Measurements from ENCODE around the gene CASP6.

CASP6 gene

DNA sequence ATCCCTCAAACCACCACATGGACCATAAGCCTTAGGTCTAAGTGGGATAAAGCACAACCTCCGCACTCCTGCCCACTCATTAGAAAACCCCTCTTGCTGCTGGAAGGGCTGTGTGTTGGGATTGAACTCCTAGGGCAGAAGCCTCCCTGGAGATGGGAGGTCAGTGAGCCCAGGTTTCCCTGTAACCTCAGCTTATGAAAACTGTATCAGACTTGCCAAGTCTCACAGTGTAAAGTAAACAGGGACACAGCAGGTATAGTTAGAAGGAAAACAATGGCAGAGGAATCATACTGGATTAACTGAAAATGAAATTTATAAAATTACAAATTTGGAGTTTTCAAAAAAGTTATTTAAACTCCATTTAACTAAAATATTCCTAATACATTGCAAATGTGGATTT, 29.9 kb downstream of the CASP6 start:
- H3K4me3 Mint-ChIP-seq = no peak overlapping the region
- no peaks in the 10 kb centered on the region for H3K27me3 Mint-ChIP-seq (ENCODE audit: low read depth)
- H3K27ac Mint-ChIP-seq = no peak overlapping the region
- peaks cover 30% of the 10 kb centered on the region for H3K36me3 Mint-ChIP-seq (ENCODE audit: low read depth)
- no peaks in the 10 kb centered on the region for H3K4me1 Mint-ChIP-seq
- TF ChIP-seq, protein P1, sequence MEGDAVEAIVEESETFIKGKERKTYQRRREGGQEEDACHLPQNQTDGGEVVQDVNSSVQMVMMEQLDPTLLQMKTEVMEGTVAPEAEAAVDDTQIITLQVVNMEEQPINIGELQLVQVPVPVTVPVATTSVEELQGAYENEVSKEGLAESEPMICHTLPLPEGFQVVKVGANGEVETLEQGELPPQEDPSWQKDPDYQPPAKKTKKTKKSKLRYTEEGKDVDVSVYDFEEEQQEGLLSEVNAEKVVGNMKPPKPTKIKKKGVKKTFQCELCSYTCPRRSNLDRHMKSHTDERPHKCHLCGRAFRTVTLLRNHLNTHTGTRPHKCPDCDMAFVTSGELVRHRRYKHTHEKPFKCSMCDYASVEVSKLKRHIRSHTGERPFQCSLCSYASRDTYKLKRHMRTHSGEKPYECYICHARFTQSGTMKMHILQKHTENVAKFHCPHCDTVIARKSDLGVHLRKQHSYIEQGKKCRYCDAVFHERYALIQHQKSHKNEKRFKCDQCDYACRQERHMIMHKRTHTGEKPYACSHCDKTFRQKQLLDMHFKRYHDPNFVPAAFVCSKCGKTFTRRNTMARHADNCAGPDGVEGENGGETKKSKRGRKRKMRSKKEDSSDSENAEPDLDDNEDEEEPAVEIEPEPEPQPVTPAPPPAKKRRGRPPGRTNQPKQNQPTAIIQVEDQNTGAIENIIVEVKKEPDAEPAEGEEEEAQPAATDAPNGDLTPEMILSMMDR (IDR thresholded peaks at IDR 0.05; ENCODE audit: unreplicated experiment in 3 of 3) = no peak
- H3K9me3 Mint-ChIP-seq = peaks cover 24% of the 10 kb centered on the region

- no peaks in the 10 kb centered on the region for H3K27me3 Mint-ChIP-seq (ENCODE audit: low read depth)
- TF ChIP-seq, protein P1 (IDR thresholded peaks at IDR 0.05; ENCODE audit: unreplicated experiment in 3 of 3) = no peak
- H3K9me3 Mint-ChIP-seq = peaks cover 23% of the 10 kb centered on the region
- H3K4me1 Mint-ChIP-seq = no peaks in the 10 kb centered on the region
- H3K36me3 Mint-ChIP-seq (ENCODE audit: low read depth) = peaks cover 28% of the 10 kb centered on the region
- H3K4me3 Mint-ChIP-seq = no peak overlapping the region
- no peak overlapping the region for H3K27ac Mint-ChIP-seq
These were observed 30.9 kb downstream of the CASP6 start for GRCh38 chr4:109672169-109672930.

GRCh38 chr4:109671350-109671749, 31.9 kb downstream of the CASP6 start:
- Mint-ChIP-seq H3K9me3 (peaks cover 15% of the 10 kb centered on the region), H3K36me3 (ENCODE audit: low read depth) (peaks cover 18% of the 10 kb centered on the region), H3K4me3 (no peak overlapping the region), H3K27me3 (ENCODE audit: low read depth) (no peaks in the 10 kb centered on the region), H3K27ac (no peak overlapping the region), H3K4me1 (no peaks in the 10 kb centered on the region)
- TF ChIP-seq, protein P1 (IDR thresholded peaks at IDR 0.05; ENCODE audit: unreplicated experiment in 3 of 3) = no peak

DNA sequence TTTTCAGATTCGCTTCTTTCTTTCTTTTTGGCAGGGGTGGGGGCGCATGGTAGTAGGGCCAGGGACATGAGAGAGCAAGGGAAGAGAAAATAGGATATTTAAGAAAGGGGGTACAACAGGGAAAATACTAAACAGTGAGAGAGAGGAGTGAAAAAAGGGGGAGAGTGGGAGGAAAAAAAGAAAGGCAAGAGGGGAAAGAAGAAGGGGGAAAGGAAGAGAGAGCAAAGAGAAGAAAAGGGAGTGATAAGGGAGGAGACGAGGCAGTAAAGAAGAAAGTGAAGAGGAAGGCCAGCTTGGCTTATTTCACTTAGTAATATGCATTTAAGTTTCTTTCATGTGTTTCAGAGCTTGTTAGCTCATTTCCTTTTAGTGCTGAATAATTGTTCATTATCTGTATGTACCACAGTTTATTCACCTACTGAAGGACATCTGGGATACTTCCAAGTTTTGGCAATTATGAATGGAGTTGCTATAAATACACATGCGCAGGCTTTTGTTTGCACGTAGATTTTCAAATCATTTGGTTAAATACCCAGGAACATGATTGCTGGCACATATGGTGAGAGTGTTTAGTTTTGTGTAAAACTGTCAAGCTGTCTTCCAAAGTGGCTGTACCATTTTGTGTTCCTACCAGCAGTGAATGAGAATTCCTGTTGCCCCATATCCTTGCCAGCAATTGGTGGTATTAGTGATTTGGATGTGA, 37.3 kb downstream of the CASP6 start:
- Mint-ChIP-seq H3K27me3 (ENCODE audit: low read depth) (no peaks in the 10 kb centered on the region), H3K4me1 (no peaks in the 10 kb centered on the region), H3K27ac (no peak overlapping the region), H3K9me3 (no peaks in the 10 kb centered on the region), H3K4me3 (no peak overlapping the region), H3K36me3 (ENCODE audit: low read depth) (no peaks in the 10 kb centered on the region)
- TF ChIP-seq, protein P1 (IDR thresholded peaks at IDR 0.05; ENCODE audit: unreplicated experiment in 3 of 3) = no peak

- no peaks in the 10 kb centered on the region for H3K27me3 Mint-ChIP-seq (ENCODE audit: low read depth)
These were observed 40.5 kb downstream of the CASP6 start for GRCh38 chr4:109662771-109663170.

More at GRCh38 chr4:109662771-109663170, 40.5 kb downstream of the CASP6 start:
- Mint-ChIP-seq H3K4me1 (no peaks in the 10 kb centered on the region), H3K9me3 (no peaks in the 10 kb centered on the region), H3K36me3 (ENCODE audit: low read depth) (no peaks in the 10 kb centered on the region), H3K27ac (no peak overlapping the region), H3K4me3 (no peak overlapping the region)
- TF ChIP-seq, protein P1 (IDR thresholded peaks at IDR 0.05; ENCODE audit: unreplicated experiment in 3 of 3) = no peak
